Upper lobe of left lung (tissue), 4 donors: Measurements from ENCODE around the gene PTEN.

Source experiments
- EP300 ChIP-seq, 4 donors: sonication (generic); formaldehyde crosslinking; IDR thresholded peaks; one replicate each; pipeline ENCODE4 v1.5.1; 2017; ENCODE audit warnings: antibody characterized with exemption in 4 of 4, control low read depth in 2 of 4
- POLR2A ChIP-seq, 4 donors: fragments of 450-650 bp; IDR thresholded peaks; one replicate each; pipeline ENCODE4 v1.5.1; 2016 to 2017; ENCODE audit warnings: antibody characterized with exemption in 4 of 4, mild to moderate bottlenecking in 2 of 4
- TF ChIP-seq, protein P1 (sequence below), 6 experiments: fragments of 450-650 bp in 4 of 6; fragments of 200-600 bp in 2 of 6; sonication (generic) in 2 of 6; IDR thresholded peaks; one replicate each; pipeline ENCODE4 v1.5.1; 2016 to 2019; ENCODE audit warnings: antibody characterized with exemption in 6 of 6

DNA sequence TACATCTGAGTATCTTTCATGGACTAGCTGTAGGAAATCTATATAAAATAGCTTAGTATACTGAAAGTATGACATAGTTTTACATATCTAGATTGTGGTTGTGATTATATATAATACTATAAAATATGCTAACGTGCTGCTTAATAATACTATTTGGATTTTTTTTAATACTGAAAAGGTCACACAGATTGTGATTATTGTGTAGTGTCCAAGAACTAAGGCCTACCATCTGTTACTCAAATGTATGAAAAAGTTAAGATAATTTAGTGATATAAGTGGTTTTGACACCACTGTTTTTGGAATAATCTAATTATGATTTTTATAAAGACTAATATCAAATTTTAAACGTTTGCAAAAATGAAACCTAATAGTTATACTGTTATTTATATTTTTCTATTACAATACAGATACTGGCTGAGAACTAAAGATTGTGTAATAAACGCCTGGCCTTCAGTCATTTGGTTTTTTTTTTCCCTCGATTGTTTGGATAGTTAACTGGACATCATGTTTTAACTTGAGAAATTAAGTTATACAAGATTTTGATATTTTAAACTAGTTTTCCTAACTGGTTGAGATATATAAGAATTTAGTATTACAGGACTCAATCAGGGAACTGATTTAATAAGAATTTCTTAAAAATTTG, 12.6 kb downstream of the PTEN start:
- TF ChIP-seq POLR2A (IDR thresholded peaks at IDR 0.05), result no peak
- TF ChIP-seq EP300 (IDR thresholded peaks at IDR 0.05), result no peak
- TF ChIP-seq, protein P1, sequence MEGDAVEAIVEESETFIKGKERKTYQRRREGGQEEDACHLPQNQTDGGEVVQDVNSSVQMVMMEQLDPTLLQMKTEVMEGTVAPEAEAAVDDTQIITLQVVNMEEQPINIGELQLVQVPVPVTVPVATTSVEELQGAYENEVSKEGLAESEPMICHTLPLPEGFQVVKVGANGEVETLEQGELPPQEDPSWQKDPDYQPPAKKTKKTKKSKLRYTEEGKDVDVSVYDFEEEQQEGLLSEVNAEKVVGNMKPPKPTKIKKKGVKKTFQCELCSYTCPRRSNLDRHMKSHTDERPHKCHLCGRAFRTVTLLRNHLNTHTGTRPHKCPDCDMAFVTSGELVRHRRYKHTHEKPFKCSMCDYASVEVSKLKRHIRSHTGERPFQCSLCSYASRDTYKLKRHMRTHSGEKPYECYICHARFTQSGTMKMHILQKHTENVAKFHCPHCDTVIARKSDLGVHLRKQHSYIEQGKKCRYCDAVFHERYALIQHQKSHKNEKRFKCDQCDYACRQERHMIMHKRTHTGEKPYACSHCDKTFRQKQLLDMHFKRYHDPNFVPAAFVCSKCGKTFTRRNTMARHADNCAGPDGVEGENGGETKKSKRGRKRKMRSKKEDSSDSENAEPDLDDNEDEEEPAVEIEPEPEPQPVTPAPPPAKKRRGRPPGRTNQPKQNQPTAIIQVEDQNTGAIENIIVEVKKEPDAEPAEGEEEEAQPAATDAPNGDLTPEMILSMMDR (IDR thresholded peaks at IDR 0.05), result no peak
